ENCODE data around the gene CHCHD6. TPM values are rescaled to one million over a fixed set of nuclear protein-coding genes. Genes with fewer than 3 reads are reported as not detected.
"Not testable (repeated sequence)": the region's sequence is repeated elsewhere in the genome, so short reads cannot be mapped to it uniquely, and the experiment has no call there.

CHCHD6 gene
- total RNA-seq, 1 donor from 2014 or later = 15.7 TPM

DNA sequence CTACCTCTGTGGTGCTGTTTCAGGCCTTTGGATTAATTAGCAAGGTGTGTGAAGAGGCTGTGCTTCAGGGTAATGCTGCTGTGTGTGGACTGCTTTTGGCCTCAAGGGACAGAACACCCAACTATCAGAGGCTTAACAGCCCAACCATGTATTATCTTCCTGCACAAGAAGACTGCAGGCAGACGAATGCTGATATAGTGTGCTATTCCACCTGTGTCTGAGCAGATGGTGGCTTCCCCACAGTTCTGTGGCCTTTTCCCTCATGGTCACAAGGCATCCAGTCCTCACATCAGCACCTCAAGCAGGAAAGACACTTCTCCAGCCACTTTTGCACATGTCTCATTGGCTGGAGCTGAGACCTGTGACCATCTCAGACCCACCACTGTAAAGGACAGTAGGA, 76.6 kb downstream of the CHCHD6 start:
- Mint-ChIP-seq H3K36me3 (ENCODE audit: low read depth) (no peaks in the 10 kb centered on the region), H3K4me3 (ENCODE audit: low read depth) (no peak overlapping the region), H3K27ac (no peak overlapping the region), H3K27me3 (ENCODE audit: low read depth) (no peaks in the 10 kb centered on the region), H3K9me3 (no peaks in the 10 kb centered on the region), H3K4me1 (ENCODE audit: low read depth) (no peaks in the 10 kb centered on the region)
- DNase-seq (ENCODE audit: low spot score) = no peak
- intact Hi-C loops (cut with micrococcal nuclease) = no loop called here

- DNase-seq (ENCODE audit: low spot score) = no peak
- no peaks in the 10 kb centered on the region for H3K9me3 Mint-ChIP-seq
- no peaks in the 10 kb centered on the region for H3K27me3 Mint-ChIP-seq (ENCODE audit: low read depth)
- H3K36me3 Mint-ChIP-seq (ENCODE audit: low read depth) = no peaks in the 10 kb centered on the region
- H3K4me3 Mint-ChIP-seq (ENCODE audit: low read depth) = no peak overlapping the region
- no peaks in the 10 kb centered on the region for H3K4me1 Mint-ChIP-seq (ENCODE audit: low read depth)
- H3K27ac Mint-ChIP-seq = no peak overlapping the region
- intact Hi-C loops (cut with micrococcal nuclease) = no loop called here
Observed at GRCh38 chr3:126781406-126781805, 77.4 kb downstream of the CHCHD6 start.

DNA sequence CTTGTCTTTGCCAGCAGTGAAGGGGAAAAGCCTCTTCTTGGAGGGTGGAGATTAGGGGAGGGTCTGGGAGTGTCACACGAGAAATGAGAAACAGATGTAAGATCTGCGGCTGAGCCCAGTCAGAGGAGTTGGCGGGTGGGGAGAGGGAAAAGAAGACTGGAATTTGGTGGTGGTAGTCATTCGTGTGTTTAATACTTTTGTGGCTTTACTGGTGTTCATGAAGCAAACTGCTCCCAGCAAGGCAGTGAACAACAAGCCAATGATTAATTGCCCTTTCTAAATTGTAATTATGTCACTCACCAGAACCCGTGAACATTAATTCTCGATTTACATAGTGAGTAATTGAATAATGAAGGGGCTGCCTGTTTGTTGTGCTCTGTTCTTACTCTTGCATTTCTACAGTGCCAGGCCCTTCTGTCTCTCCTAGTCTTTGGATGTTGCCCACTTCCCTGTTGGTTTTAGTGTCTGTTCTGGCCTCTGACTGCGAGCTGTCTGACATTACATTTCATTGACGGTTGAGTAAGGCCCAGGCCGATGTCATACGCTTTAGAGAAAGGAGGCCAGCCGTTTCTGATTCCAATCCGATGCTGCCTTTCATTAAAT, 78.0 kb downstream of the CHCHD6 start:
- H3K27me3 Mint-ChIP-seq (ENCODE audit: low read depth) = no peaks in the 10 kb centered on the region
- DNase-seq (ENCODE audit: low spot score) = no peak
- no peaks in the 10 kb centered on the region for H3K4me1 Mint-ChIP-seq (ENCODE audit: low read depth)
- H3K27ac Mint-ChIP-seq = no peak overlapping the region
- no peaks in the 10 kb centered on the region for H3K9me3 Mint-ChIP-seq
- intact Hi-C loops (cut with micrococcal nuclease) = no loop called here
- no peaks in the 10 kb centered on the region for H3K36me3 Mint-ChIP-seq (ENCODE audit: low read depth)
- H3K4me3 Mint-ChIP-seq (ENCODE audit: low read depth) = no peak overlapping the region

DNA sequence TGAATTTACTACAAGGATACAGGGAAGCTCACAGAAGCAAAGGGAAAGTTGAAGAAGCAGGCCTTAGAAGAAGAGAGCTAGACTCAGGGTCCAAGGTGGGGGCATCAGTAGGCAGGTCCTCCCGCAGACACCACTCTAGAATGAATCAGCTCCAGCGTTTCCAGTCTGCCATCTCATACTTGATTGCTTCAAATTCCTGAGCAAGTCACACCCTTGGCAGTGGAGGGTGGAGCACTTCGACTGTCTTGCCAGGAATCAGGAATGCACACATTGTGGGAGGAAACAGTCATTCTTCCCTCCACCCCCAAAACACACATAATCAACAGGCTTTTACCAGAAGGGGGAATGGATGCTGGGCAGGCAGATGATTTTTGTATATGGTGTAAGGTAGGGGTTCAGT, 78.5 kb downstream of the CHCHD6 start:
- H3K4me3 Mint-ChIP-seq (ENCODE audit: low read depth) = no peak overlapping the region
- DNase-seq (ENCODE audit: low spot score) = no peak
- H3K27ac Mint-ChIP-seq = no peak overlapping the region
- H3K36me3 Mint-ChIP-seq (ENCODE audit: low read depth) = no peaks in the 10 kb centered on the region
- no peaks in the 10 kb centered on the region for H3K9me3 Mint-ChIP-seq
- H3K27me3 Mint-ChIP-seq (ENCODE audit: low read depth) = no peaks in the 10 kb centered on the region
- intact Hi-C loops (cut with micrococcal nuclease) = no loop called here
- no peaks in the 10 kb centered on the region for H3K4me1 Mint-ChIP-seq (ENCODE audit: low read depth)

DNA sequence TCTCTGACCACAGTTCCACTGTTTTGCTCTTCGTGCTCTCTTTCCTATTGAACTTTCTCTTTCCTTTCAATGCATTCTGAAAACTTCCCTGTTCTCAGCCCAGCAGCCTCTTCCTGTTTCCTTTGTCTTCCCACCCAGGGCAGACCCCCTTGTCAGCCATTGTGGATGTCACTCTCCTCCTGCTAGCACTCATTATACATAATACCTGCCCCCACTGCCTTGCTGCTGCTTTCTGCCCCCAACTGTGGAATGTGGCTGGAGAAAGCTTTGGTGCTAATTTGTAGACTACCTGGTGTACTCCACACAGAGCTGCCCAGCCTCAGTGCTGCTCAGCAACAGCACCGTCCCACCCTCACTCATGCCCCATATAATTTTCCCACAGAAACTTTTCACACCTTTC, 80.2 kb downstream of the CHCHD6 start:
- H3K27ac Mint-ChIP-seq = no peak overlapping the region
- no peaks in the 10 kb centered on the region for H3K9me3 Mint-ChIP-seq
- no peaks in the 10 kb centered on the region for H3K27me3 Mint-ChIP-seq (ENCODE audit: low read depth)
- intact Hi-C loops (cut with micrococcal nuclease) = no loop called here
- no peaks in the 10 kb centered on the region for H3K4me1 Mint-ChIP-seq (ENCODE audit: low read depth)
- DNase-seq (ENCODE audit: low spot score) = no peak
- no peak overlapping the region for H3K4me3 Mint-ChIP-seq (ENCODE audit: low read depth)
- no peaks in the 10 kb centered on the region for H3K36me3 Mint-ChIP-seq (ENCODE audit: low read depth)

GRCh38 chr3:126791320-126791719, 87.3 kb downstream of the CHCHD6 start:
- H3K27me3 Mint-ChIP-seq (ENCODE audit: low read depth); H3K4me3 Mint-ChIP-seq (ENCODE audit: low read depth); H3K27ac Mint-ChIP-seq; H3K36me3 Mint-ChIP-seq (ENCODE audit: low read depth); intact Hi-C loops (cut with micrococcal nuclease); H3K4me1 Mint-ChIP-seq (ENCODE audit: low read depth); DNase-seq (ENCODE audit: low spot score): not testable (repeated sequence)
- peaks cover 18% of the 10 kb centered on the region for H3K9me3 Mint-ChIP-seq

- Mint-ChIP-seq H3K4me3 (ENCODE audit: low read depth) (no peak overlapping the region), H3K27me3 (ENCODE audit: low read depth) (no peaks in the 10 kb centered on the region), H3K36me3 (ENCODE audit: low read depth) (no peaks in the 10 kb centered on the region), H3K9me3 (peaks cover 21% of the 10 kb centered on the region), H3K4me1 (ENCODE audit: low read depth) (no peaks in the 10 kb centered on the region), H3K27ac (no peak overlapping the region)
- DNase-seq (ENCODE audit: low spot score) = no peak
- intact Hi-C loops (cut with micrococcal nuclease) = no loop called here
Observed at GRCh38 chr3:126792998-126793397, 89.0 kb downstream of the CHCHD6 start.

GRCh38 chr3:126797563-126797962, 93.5 kb downstream of the CHCHD6 start:
- no peaks in the 10 kb centered on the region for H3K4me1 Mint-ChIP-seq (ENCODE audit: low read depth)
- H3K36me3 Mint-ChIP-seq (ENCODE audit: low read depth) = peaks cover 3% of the 10 kb centered on the region
- intact Hi-C loops (cut with micrococcal nuclease) = no loop called here
- H3K4me3 Mint-ChIP-seq (ENCODE audit: low read depth) = no peak overlapping the region
- H3K9me3 Mint-ChIP-seq = peaks cover 31% of the 10 kb centered on the region
- H3K27me3 Mint-ChIP-seq (ENCODE audit: low read depth) = no peaks in the 10 kb centered on the region
- DNase-seq (ENCODE audit: low spot score) = no peak
- H3K27ac Mint-ChIP-seq = no peak overlapping the region

- Mint-ChIP-seq H3K27ac (no peak overlapping the region), H3K9me3 (peaks cover 24% of the 10 kb centered on the region), H3K27me3 (ENCODE audit: low read depth) (no peaks in the 10 kb centered on the region), H3K4me1 (ENCODE audit: low read depth) (no peaks in the 10 kb centered on the region), H3K36me3 (ENCODE audit: low read depth) (peaks cover 3% of the 10 kb centered on the region), H3K4me3 (ENCODE audit: low read depth) (no peak overlapping the region)
- no peak for DNase-seq (ENCODE audit: low spot score)
- intact Hi-C loops (cut with micrococcal nuclease) = no loop called here
Observed at GRCh38 chr3:126798521-126798920, 94.5 kb downstream of the CHCHD6 start.

DNA sequence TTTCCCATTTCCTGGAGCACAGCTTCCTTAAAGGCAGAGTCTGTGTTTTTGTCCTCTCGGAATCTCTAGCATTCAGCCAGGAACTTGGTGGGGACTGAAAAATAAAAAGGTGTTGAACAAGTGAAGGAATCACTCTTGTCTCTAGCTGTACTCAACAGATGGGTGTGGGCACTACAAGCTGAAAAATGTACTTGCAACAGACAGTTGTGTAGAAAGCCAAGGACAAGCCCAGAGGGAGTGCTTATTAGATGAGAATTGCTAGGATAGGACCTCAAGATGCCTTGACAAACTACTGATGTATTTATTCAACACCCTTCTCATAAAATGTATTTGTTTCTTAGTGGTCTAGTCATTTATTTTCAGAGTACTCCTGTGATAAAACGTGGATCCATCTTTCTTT, 95.1 kb downstream of the CHCHD6 start:
- peaks cover 20% of the 10 kb centered on the region for H3K9me3 Mint-ChIP-seq
- H3K4me3 Mint-ChIP-seq (ENCODE audit: low read depth) = no peak overlapping the region
- peaks cover 3% of the 10 kb centered on the region for H3K36me3 Mint-ChIP-seq (ENCODE audit: low read depth)
- intact Hi-C loops (cut with micrococcal nuclease) = no loop called here
- no peaks in the 10 kb centered on the region for H3K4me1 Mint-ChIP-seq (ENCODE audit: low read depth)
- no peak for DNase-seq (ENCODE audit: low spot score)
- H3K27me3 Mint-ChIP-seq (ENCODE audit: low read depth) = no peaks in the 10 kb centered on the region
- no peak overlapping the region for H3K27ac Mint-ChIP-seq

DNA sequence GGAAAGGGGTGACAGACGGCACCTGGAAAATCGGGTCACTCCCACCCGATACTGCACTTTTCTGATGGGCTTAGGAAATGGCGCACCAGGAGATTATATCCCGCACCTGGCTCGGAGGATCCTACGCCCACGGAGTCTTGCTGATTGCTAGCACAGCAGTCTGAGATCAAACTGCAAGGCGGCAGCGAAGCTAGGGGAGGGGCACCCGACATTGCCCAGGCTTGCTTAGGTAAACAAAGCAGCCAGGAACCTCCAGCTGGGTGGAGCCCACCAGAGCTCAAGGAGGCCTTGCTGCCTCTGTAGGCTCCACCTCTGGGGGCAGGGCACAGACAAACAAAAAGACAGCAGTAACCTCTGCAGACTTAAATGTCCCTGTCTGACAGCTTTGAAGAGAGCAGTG, 97.3 kb downstream of the CHCHD6 start:
- H3K4me3 Mint-ChIP-seq (ENCODE audit: low read depth); intact Hi-C loops (cut with micrococcal nuclease); H3K27me3 Mint-ChIP-seq (ENCODE audit: low read depth); H3K36me3 Mint-ChIP-seq (ENCODE audit: low read depth); DNase-seq (ENCODE audit: low spot score); H3K4me1 Mint-ChIP-seq (ENCODE audit: low read depth); H3K27ac Mint-ChIP-seq: not testable (repeated sequence)
- H3K9me3 Mint-ChIP-seq = peaks cover 20% of the 10 kb centered on the region

DNA sequence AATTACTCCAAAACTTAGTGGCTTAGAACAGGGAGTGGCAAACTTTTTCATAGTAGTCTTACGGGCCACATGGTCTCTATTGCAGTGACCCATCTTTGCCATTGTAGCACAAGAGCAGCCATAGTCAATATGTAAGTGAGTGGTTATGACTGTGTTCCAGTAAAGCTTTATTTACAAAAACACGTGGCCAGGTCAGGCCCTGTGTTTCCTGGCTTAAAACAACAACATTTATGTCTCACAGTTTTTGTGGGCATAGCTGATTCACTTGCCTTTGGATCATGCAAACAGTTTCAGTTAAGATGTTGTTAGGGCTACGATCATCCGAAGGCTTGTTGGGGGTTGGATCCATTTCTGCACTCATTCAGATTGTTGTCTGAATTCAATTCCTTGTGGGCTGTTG, 103.8 kb downstream of the CHCHD6 start:
- intact Hi-C loops (cut with micrococcal nuclease) = no loop called here
- H3K4me3 Mint-ChIP-seq (ENCODE audit: low read depth) = no peak overlapping the region
- DNase-seq (ENCODE audit: low spot score) = no peak

GRCh38 chr3:126811530-126811929, 107.5 kb downstream of the CHCHD6 start:
- Mint-ChIP-seq H3K4me3 (ENCODE audit: low read depth) (no peak overlapping the region), H3K36me3 (ENCODE audit: low read depth) (no peaks in the 10 kb centered on the region), H3K27ac (no peak overlapping the region), H3K4me1 (ENCODE audit: low read depth) (no peaks in the 10 kb centered on the region), H3K9me3 (no peaks in the 10 kb centered on the region), H3K27me3 (ENCODE audit: low read depth) (no peaks in the 10 kb centered on the region)
- intact Hi-C loops (cut with micrococcal nuclease) = no loop called here
- no peak for DNase-seq (ENCODE audit: low spot score)

More for the DNA sequence above, 103.8 kb downstream of the CHCHD6 start:
- Mint-ChIP-seq H3K27ac (no peak overlapping the region), H3K4me1 (ENCODE audit: low read depth) (no peaks in the 10 kb centered on the region), H3K36me3 (ENCODE audit: low read depth) (no peaks in the 10 kb centered on the region), H3K9me3 (peaks cover 3% of the 10 kb centered on the region), H3K27me3 (ENCODE audit: low read depth) (no peaks in the 10 kb centered on the region)

- Mint-ChIP-seq H3K9me3 (no peaks in the 10 kb centered on the region), H3K36me3 (ENCODE audit: low read depth) (no peaks in the 10 kb centered on the region), H3K27ac (no peak overlapping the region), H3K4me1 (ENCODE audit: low read depth) (no peaks in the 10 kb centered on the region), H3K4me3 (ENCODE audit: low read depth) (no peak overlapping the region), H3K27me3 (ENCODE audit: low read depth) (no peaks in the 10 kb centered on the region)
- intact Hi-C loops (cut with micrococcal nuclease) = no loop called here
- DNase-seq (ENCODE audit: low spot score) = no peak
Observed at GRCh38 chr3:126816298-126816697, 112.3 kb downstream of the CHCHD6 start.

All from activated T-helper 2 cell treated with anti-CD3 and anti-CD28 coated beads, Interferon-gamma antibody, Interleukin-2, Interleukin-4, amounts not matched to agents 10 μg/mL and 5 μg/mL and 100 μg/mL, durations not matched to agents 14 hours and 24 hours and 36 hours (primary cell).